SK-N-SH (cell line): ENCODE measurements around the gene MPZL1. TPM values are rescaled to one million over a fixed set of nuclear protein-coding genes. Genes with fewer than 3 reads are reported as not detected.

Source experiments
- CTCF ChIA-PET: fragments of 300-600, 350-600 bp; formaldehyde crosslinking; extraction: SDS; loops from one replicate; lab custom pipeline; 2021; lab: Yijun Ruan, JAX
- POLR2A ChIA-PET: fragments of 350-600 bp; sonication (Branson Sonifier 250); formaldehyde crosslinking; extraction: SDS; loops from one replicate; lab custom pipeline; 2020; ENCODE audit warnings: antibody characterized with exemption, inconsistent platforms; lab: Yijun Ruan, JAX
- DNase-seq: peaks from one replicate; pipeline ENCODE4 v3.0.0; 2012
- H2AFZ ChIP-seq: fragments of 200-600 bp; sonication (generic); 2 replicates; pipeline ENCODE4 v1.8.1; 2016; ENCODE audit warnings: antibody characterized with exemption, mild to moderate bottlenecking, low read depth
- H3F3A ChIP-seq: fragments of 200-600 bp; sonication (generic); replicated peaks from 2 replicates; pipeline ENCODE3; 2016; ENCODE audit warnings: antibody characterized with exemption, mild to moderate bottlenecking; ENCODE audit not compliant: insufficient read depth
- H3K27ac ChIP-seq, 2 experiments: fragments of 200-500 bp in 1 of 2; fragments of 200-600 bp in 1 of 2; sonication (Bioruptor generic) in 1 of 2; sonication (generic), shearing (Covaris generic) in 1 of 2; 2 replicates each; pipeline versions ENCODE4 v1.5.1 to v1.6.1; 2014 to 2016; ENCODE audit warnings: low read depth in 2 of 2, inconsistent platforms in 1 of 2, low read length in 1 of 2, mild to moderate bottlenecking in 1 of 2, mixed read lengths in 1 of 2
- H3K27me3 ChIP-seq: fragments of 200-600 bp; sonication (generic), shearing (Covaris generic); 2 replicates; pipeline ENCODE4 v1.6.1; 2016; ENCODE audit warnings: mixed run types; ENCODE audit not compliant: insufficient read depth
- H3K36me3 ChIP-seq, 2 experiments: fragments of 200-500 bp in 1 of 2; fragments of 200-600 bp in 1 of 2; sonication (Bioruptor generic) in 1 of 2; sonication (generic) in 1 of 2; replicated peaks in 1 of 2; 2 replicates each; pipeline versions ENCODE3 to v1.5.1; 2014 to 2016; ENCODE audit warnings: low read length in 1 of 2, mild to moderate bottlenecking in 1 of 2; ENCODE audit not compliant: insufficient read depth in 2 of 2, control insufficient read depth in 1 of 2
- H3K4me1 ChIP-seq, 2 experiments: fragments of 200-500 bp in 1 of 2; fragments of 200-600 bp in 1 of 2; sonication (Bioruptor generic) in 1 of 2; sonication (generic), shearing (Covaris generic) in 1 of 2; 2 replicates each; pipeline versions ENCODE4 v1.5.1 to v1.6.1; 2014 to 2016; ENCODE audit warnings: low read depth in 1 of 2, low read length in 1 of 2, mixed run types in 1 of 2; ENCODE audit not compliant: insufficient read depth in 2 of 2, control insufficient read depth in 1 of 2
- H3K4me2 ChIP-seq: fragments of 200-600 bp; sonication (generic), shearing (Covaris generic); 2 replicates; pipeline ENCODE4 v1.6.1; 2017; ENCODE audit warnings: mixed run types
- H3K4me3 ChIP-seq, 2 experiments: fragments of 200-500 bp in 1 of 2; fragments of 200-600 bp in 1 of 2; sonication (Bioruptor generic) in 1 of 2; sonication (generic), shearing (Covaris generic) in 1 of 2; 2 replicates each; pipeline versions ENCODE4 v1.5.1 to v1.8.1; 2014 to 2016; ENCODE audit warnings: low read depth in 2 of 2, inconsistent platforms in 1 of 2, low read length in 1 of 2, mild to moderate bottlenecking in 1 of 2, mixed read lengths in 1 of 2, moderate library complexity in 1 of 2
- H3K79me2 ChIP-seq: fragments of 200-600 bp; sonication (generic); 2 replicates; pipeline ENCODE4 v1.8.1; 2017; ENCODE audit warnings: mild to moderate bottlenecking; ENCODE audit not compliant: insufficient read depth
- H3K9ac ChIP-seq: fragments of 200-600 bp; sonication (generic); 2 replicates; pipeline ENCODE4 v1.6.1; 2017; ENCODE audit warnings: mixed run types
- H3K9me2 ChIP-seq: fragments of 200-600 bp; sonication (generic); 2 replicates; pipeline ENCODE4 v1.6.1; 2017; ENCODE audit warnings: mixed run types
- H3K9me3 ChIP-seq: fragments of 200-600 bp; sonication (generic); 2 replicates; pipeline ENCODE4 v1.6.1; 2017; ENCODE audit warnings: mixed run types, mild to moderate bottlenecking, moderate library complexity
- H4K20me1 ChIP-seq: fragments of 200-600 bp; sonication (generic); 2 replicates; pipeline ENCODE4 v1.6.1; 2017; ENCODE audit warnings: mild to moderate bottlenecking, mixed run types; ENCODE audit not compliant: insufficient read depth
- CTCF ChIP-seq: fragments of 200-600 bp; sonication (generic); IDR thresholded peaks from 2 replicates; pipeline ENCODE4 v1.6.1; 2017; ENCODE audit warnings: antibody characterized with exemption, mild to moderate bottlenecking, moderate library complexity
- ELF1 ChIP-seq: IDR thresholded peaks from 2 replicates; pipeline ENCODE4 v1.4.0; 2012
- EZH2phosphoT487 ChIP-seq: fragments of 200-600 bp; sonication (generic); IDR thresholded peaks from 2 replicates; pipeline ENCODE4 v1.6.1; 2017; ENCODE audit warnings: low read depth, mixed run types, mild to moderate bottlenecking, antibody characterized with exemption, moderate library complexity, borderline replicate concordance
- FOSL2 ChIP-seq: IDR thresholded peaks from 2 replicates; pipeline ENCODE4 v1.4.0; 2012; ENCODE audit warnings: low read depth, mild to moderate bottlenecking, moderate library complexity, borderline replicate concordance
- GABPA ChIP-seq: IDR thresholded peaks from 2 replicates; pipeline ENCODE4 v1.4.0; 2012; ENCODE audit warnings: low read depth, mild to moderate bottlenecking
- MEF2A ChIP-seq: IDR thresholded peaks from 2 replicates; pipeline ENCODE4 v1.4.0; 2012; ENCODE audit warnings: low read depth, borderline replicate concordance
- RFX5 ChIP-seq: IDR thresholded peaks from 2 replicates; pipeline ENCODE4 v1.6.1; 2012; ENCODE audit warnings: mild to moderate bottlenecking, improper control_type of control experiment, low read length
- SIN3A ChIP-seq: IDR thresholded peaks from 2 replicates; pipeline ENCODE4 v1.6.1; 2012; ENCODE audit warnings: low read depth, mild to moderate bottlenecking, low read length, moderate library complexity, borderline replicate concordance
- SMC3 ChIP-seq: IDR thresholded peaks from 2 replicates; pipeline ENCODE4 v1.6.1; 2012; ENCODE audit warnings: low read depth, low read length, improper control_type of control experiment
- TAF1 ChIP-seq: IDR thresholded peaks from 2 replicates; pipeline ENCODE4 v1.6.1; 2012; ENCODE audit warnings: low read depth, mild to moderate bottlenecking, low read length, moderate library complexity, borderline replicate concordance
- TCF12 ChIP-seq: IDR thresholded peaks from 2 replicates; pipeline ENCODE4 v1.4.0; 2012
- USF1 ChIP-seq: IDR thresholded peaks from 2 replicates; pipeline ENCODE4 v1.4.0; 2012; ENCODE audit warnings: low read depth, borderline replicate concordance
- USF2 ChIP-seq: fragments of 150-350 bp; IDR thresholded peaks from 2 replicates; pipeline ENCODE4 v1.6.1; 2017; ENCODE audit warnings: antibody characterized with exemption, low read length, low read depth, borderline replicate concordance
- ZBTB33 ChIP-seq: IDR thresholded peaks from 2 replicates; pipeline ENCODE4 v1.4.0; 2012; ENCODE audit warnings: low read depth, borderline replicate concordance
- WGBS: methylation state at CpG from one replicate; pipeline ENCODE4 v1.1.6; 2017; ENCODE audit warnings: low lambda C conversion rate; 5-methylcytosine and 5-hydroxymethylcytosine counted together
- polyA plus RNA-seq, 3 experiments: library from polyadenylated mRNA; depleted of rRNA; stranded (reverse); fragments of >200 nt; gene quantifications; 2 replicates each; pipeline ENCODE4 v1.2.3, GENCODE V29; 2012

MPZL1 gene
- polyA plus RNA-seq, 1 of the 3 experiments (the other 2 are of a cell fraction), result 27.3 TPM

GRCh38 chr1:167728818-167729410 is 7.1 kb downstream of the MPZL1 start:
- Histone ChIP-seq H3K27me3 (no peaks in the 10 kb centered on the region), H4K20me1 (peaks cover 37% of the 10 kb centered on the region), H3K9ac (no peak overlapping the region), H3K4me1 (peaks cover 5% of the 10 kb centered on the region in 2 experiments; a peak in 3 of 4 replicates), H3K9me2 (no peaks in the 10 kb centered on the region)
- no peak for DNase-seq
- WGBS, result 95% methylated on average over 8 of the region's 8 CpGs
- TF ChIP-seq ZBTB33 (no peak), MEF2A (no peak), EZH2phosphoT487 (no peak), USF1 (no peak), GABPA (no peak), FOSL2 (no peak), USF2 (no peak), TCF12 (no peak), TAF1 (no peak), ELF1 (no peak), SMC3 (no peak)
- TF ChIP-seq, all 33 proteins: peak for 0
- no peaks in the 10 kb centered on the region for H3K9me3 ChIP-seq
- H3K27ac ChIP-seq, result no peak overlapping the region
- peaks cover 4 to 6% of the 10 kb centered on the region in 2 experiments for H3K36me3 ChIP-seq
- CTCF ChIA-PET, result no interaction called here
- no peak overlapping the region for H2AFZ ChIP-seq
- no peak overlapping the region for H3K4me3 ChIP-seq
- POLR2A ChIA-PET, result no interaction called here
- H3K4me2 ChIP-seq, result no peak overlapping the region
- H3K79me2 ChIP-seq, result peaks cover 98% of the 10 kb centered on the region
- H3F3A ChIP-seq, result peaks cover 5% of the 10 kb centered on the region

GRCh38 chr1:167734227-167734626 is 12.4 kb downstream of the MPZL1 start:
- no peak for DNase-seq
- Histone ChIP-seq H3K4me2 (no peak overlapping the region), H4K20me1 (peaks cover 10% of the 10 kb centered on the region; the same call in 1 of the 2 replicates), H3K9ac (no peak overlapping the region), H2AFZ (no peak overlapping the region), H3F3A (peaks cover 4% of the 10 kb centered on the region), H3K4me3 (no peak overlapping the region), H3K9me2 (no peaks in the 10 kb centered on the region), H3K27ac (no peak overlapping the region), H3K36me3 (peaks cover 4 to 6% of the 10 kb centered on the region in 2 experiments), H3K9me3 (no peaks in the 10 kb centered on the region), H3K79me2 (peaks cover 95% of the 10 kb centered on the region), H3K4me1 (no peaks in the 10 kb centered on the region), H3K27me3 (no peaks in the 10 kb centered on the region)
- CTCF ChIA-PET, result no interaction called here
- WGBS, result 98% methylated on average over 4 of the region's 4 CpGs
- POLR2A ChIA-PET, result no interaction called here
- no peak for TF ChIP-seq GABPA
- no peak for TF ChIP-seq TAF1
- no peak for TF ChIP-seq CTCF
- TF ChIP-seq SIN3A, result no peak
- TF ChIP-seq RFX5, result no peak
